ENCODE measurements around the gene CEACAM6.
A peak's percentile ranks its signal among the peaks of the same experiment; 100 is the strongest.
"Not testable (repeated sequence)": the region's sequence is repeated elsewhere in the genome, so short reads cannot be mapped to it uniquely, and the experiment has no call there.

The CEACAM6 gene

GRCh38 chr19:41755328-41755913, at the start of gene CEACAM6:
Gene CEACAM6, plus strand, starts transcription at chr19:41755530. Its CDS starts 109 bp downstream, at chr19:41755639.
- H3K4me3 ChIP-seq (ENCODE audit: low read length): no peak within 1 kb of the TSS
- DNase-seq (ENCODE audit: low read depth): no peak
- TF ChIP-seq, protein P1, sequence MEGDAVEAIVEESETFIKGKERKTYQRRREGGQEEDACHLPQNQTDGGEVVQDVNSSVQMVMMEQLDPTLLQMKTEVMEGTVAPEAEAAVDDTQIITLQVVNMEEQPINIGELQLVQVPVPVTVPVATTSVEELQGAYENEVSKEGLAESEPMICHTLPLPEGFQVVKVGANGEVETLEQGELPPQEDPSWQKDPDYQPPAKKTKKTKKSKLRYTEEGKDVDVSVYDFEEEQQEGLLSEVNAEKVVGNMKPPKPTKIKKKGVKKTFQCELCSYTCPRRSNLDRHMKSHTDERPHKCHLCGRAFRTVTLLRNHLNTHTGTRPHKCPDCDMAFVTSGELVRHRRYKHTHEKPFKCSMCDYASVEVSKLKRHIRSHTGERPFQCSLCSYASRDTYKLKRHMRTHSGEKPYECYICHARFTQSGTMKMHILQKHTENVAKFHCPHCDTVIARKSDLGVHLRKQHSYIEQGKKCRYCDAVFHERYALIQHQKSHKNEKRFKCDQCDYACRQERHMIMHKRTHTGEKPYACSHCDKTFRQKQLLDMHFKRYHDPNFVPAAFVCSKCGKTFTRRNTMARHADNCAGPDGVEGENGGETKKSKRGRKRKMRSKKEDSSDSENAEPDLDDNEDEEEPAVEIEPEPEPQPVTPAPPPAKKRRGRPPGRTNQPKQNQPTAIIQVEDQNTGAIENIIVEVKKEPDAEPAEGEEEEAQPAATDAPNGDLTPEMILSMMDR (IDR thresholded peaks at IDR 0.05; ENCODE audit: insufficient read depth, low read depth, low read length, missing control alignments): no peak

DNA sequence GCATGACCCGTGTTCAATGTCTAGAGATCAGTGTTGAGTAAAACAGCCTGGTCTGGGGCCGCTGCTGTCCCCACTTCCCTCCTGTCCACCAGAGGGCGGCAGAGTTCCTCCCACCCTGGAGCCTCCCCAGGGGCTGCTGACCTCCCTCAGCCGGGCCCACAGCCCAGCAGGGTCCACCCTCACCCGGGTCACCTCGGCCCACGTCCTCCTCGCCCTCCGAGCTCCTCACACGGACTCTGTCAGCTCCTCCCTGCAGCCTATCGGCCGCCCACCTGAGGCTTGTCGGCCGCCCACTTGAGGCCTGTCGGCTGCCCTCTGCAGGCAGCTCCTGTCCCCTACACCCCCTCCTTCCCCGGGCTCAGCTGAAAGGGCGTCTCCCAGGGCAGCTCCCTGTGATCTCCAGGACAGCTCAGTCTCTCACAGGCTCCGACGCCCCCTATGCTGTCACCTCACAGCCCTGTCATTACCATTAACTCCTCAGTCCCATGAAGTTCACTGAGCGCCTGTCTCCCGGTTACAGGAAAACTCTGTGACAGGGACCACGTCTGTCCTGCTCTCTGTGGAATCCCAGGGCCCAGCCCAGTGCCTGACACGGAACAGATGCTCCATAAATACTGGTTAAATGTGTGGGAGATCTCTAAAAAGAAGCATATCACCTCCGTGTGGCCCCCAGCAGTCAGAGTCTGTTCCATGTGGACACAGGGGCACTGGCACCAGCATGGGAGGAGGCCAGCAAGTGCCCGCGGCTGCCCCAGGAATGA, 48.4 kb upstream of the CEACAM6 start:
- DNase-seq (ENCODE audit: low read depth): peak; percentile 58
- TF ChIP-seq, protein P1 (IDR thresholded peaks at IDR 0.05; ENCODE audit: insufficient read depth, low read depth, low read length, missing control alignments): peak; percentile 70
- no peak overlapping the region for H3K4me3 ChIP-seq (ENCODE audit: low read length)

DNA sequence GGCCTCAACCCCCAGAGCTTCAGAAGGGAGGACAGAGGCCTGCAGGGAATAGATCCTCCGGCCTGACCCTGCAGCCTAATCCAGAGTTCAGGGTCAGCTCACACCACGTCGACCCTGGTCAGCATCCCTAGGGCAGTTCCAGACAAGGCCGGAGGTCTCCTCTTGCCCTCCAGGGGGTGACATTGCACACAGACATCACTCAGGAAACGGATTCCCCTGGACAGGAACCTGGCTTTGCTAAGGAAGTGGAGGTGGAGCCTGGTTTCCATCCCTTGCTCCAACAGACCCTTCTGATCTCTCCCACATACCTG, 47.9 kb upstream of the CEACAM6 start:
- no peak for DNase-seq (ENCODE audit: low read depth)
- TF ChIP-seq, protein P1 (IDR thresholded peaks at IDR 0.05; ENCODE audit: insufficient read depth, low read depth, low read length, missing control alignments): no peak
- H3K4me3 ChIP-seq (ENCODE audit: low read length): no peak overlapping the region

GRCh38 chr19:41707871-41708371, 47.4 kb upstream of the CEACAM6 start:
- DNase-seq (ENCODE audit: low read depth): no peak
- TF ChIP-seq, protein P1 (IDR thresholded peaks at IDR 0.05; ENCODE audit: insufficient read depth, low read depth, low read length, missing control alignments): no peak
- H3K4me3 ChIP-seq (ENCODE audit: low read length): no peak overlapping the region

DNA sequence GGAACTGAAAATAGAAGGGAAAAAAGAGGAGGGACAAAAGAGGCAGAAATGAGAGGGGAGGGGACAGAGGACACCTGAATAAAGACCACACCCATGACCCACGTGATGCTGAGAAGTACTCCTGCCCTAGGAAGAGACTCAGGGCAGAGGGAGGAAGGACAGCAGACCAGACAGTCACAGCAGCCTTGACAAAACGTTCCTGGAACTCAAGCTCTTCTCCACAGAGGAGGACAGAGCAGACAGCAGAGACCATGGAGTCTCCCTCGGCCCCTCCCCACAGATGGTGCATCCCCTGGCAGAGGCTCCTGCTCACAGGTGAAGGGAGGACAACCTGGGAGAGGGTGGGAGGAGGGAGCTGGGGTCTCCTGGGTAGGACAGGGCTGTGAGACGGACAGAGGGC, 46.8 kb upstream of the CEACAM6 start, which contains the start of gene CEACAM5:
Gene CEACAM5, plus strand, starts transcription at position 146 of the 400 bp plus-strand sequence. Its CDS starts 106 bp downstream, at position 252.
- TF ChIP-seq, protein P1 (IDR thresholded peaks at IDR 0.05; ENCODE audit: insufficient read depth, low read depth, low read length, missing control alignments): no peak
- no peak within 1 kb of the TSS for H3K4me3 ChIP-seq (ENCODE audit: low read length)
- no peak for DNase-seq (ENCODE audit: low read depth)

- H3K4me3 ChIP-seq (ENCODE audit: low read length); DNase-seq (ENCODE audit: low read depth): not testable (repeated sequence)
Measured at GRCh38 chr19:41709516-41709915, 45.8 kb upstream of the CEACAM6 start.

- TF ChIP-seq, protein P1 (IDR thresholded peaks at IDR 0.05; ENCODE audit: insufficient read depth, low read depth, low read length, missing control alignments): no peak
- DNase-seq (ENCODE audit: low read depth): no peak
- H3K4me3 ChIP-seq (ENCODE audit: low read length): no peak overlapping the region
Measured at GRCh38 chr19:41709951-41710645, 45.2 kb upstream of the CEACAM6 start.
